ENCODE data around the gene ADGRF3.
"Not testable (repeated sequence)": the region's sequence is repeated elsewhere in the genome, so short reads cannot be mapped to it uniquely, and the experiment has no call there.

ADGRF3 gene

GRCh38 chr2:26347286-26347865 is 787 bp upstream of the ADGRF3 start:
- no peak for DNase-seq

GRCh38 chr2:26345545-26346453 is 790 bp downstream of the ADGRF3 start, which contains the start of gene SELENOI:
TSS of gene SELENOI (plus strand) at chr2:26346143. CDS start at chr2:26346233, 90 bp downstream.
- peak; percentile 97 for DNase-seq

GRCh38 chr2:26345283-26345544 is 1.4 kb downstream of the ADGRF3 start:
- no peak for DNase-seq

- DNase-seq = no peak
Measured at GRCh38 chr2:26344581-26345282, 1.9 kb downstream of the ADGRF3 start.

GRCh38 chr2:26340831-26341230 is 5.8 kb downstream of the ADGRF3 start:
- DNase-seq = no peak

- DNase-seq = no peak
Measured at GRCh38 chr2:26337298-26337697, 9.3 kb downstream of the ADGRF3 start.

- DNase-seq = no peak
Measured at GRCh38 chr2:26336719-26337118, 9.9 kb downstream of the ADGRF3 start.

GRCh38 chr2:26335231-26335630 is 11.4 kb downstream of the ADGRF3 start:
- no peak for DNase-seq

GRCh38 chr2:26333293-26333692 is 13.3 kb downstream of the ADGRF3 start:
- DNase-seq = peak; percentile 14

- not testable (repeated sequence) for DNase-seq
Measured at GRCh38 chr2:26331321-26331720, 15.3 kb downstream of the ADGRF3 start.

- no peak for DNase-seq
Measured at GRCh38 chr2:26330604-26331003, 16.0 kb downstream of the ADGRF3 start.

GRCh38 chr2:26330114-26330549 is 16.5 kb downstream of the ADGRF3 start:
- peak; percentile 54 for DNase-seq

- DNase-seq = not testable (repeated sequence)
Measured at GRCh38 chr2:26329083-26329482, 17.5 kb downstream of the ADGRF3 start.

GRCh38 chr2:26327291-26328272 is 19.0 kb downstream of the ADGRF3 start:
- no peak for DNase-seq

GRCh38 chr2:26326514-26326913 is 20.1 kb downstream of the ADGRF3 start:
- no peak for DNase-seq

- DNase-seq = no peak
Measured at GRCh38 chr2:26325851-26326250, 20.7 kb downstream of the ADGRF3 start.

GRCh38 chr2:26324903-26325302 is 21.7 kb downstream of the ADGRF3 start:
- no peak for DNase-seq

GRCh38 chr2:26324479-26324878 is 22.1 kb downstream of the ADGRF3 start:
- DNase-seq = not testable (repeated sequence)

GRCh38 chr2:26318950-26319349 is 27.6 kb downstream of the ADGRF3 start:
- DNase-seq = peak; percentile 34

GRCh38 chr2:26317377-26318105 is 29.0 kb downstream of the ADGRF3 start:
- DNase-seq = no peak

- DNase-seq = no peak
Measured at GRCh38 chr2:26316845-26317244, 29.7 kb downstream of the ADGRF3 start.

- DNase-seq = no peak
Measured at GRCh38 chr2:26316041-26316440, 30.5 kb downstream of the ADGRF3 start.

All from NCI-H526 treated with DMSO at 0.1 percent for 48 hours (cell line).